Measurements from ENCODE around the gene DENND10.
"Not testable (repeated sequence)": the region's sequence is repeated elsewhere in the genome, so short reads cannot be mapped to it uniquely, and the experiment has no call there.

DENND10 gene

GRCh38 chr10:119133949-119134348 is 30.0 kb downstream of the DENND10 start:
- no peak for DNase-seq (ENCODE audit: low read depth in 2 of 2)
- TF ChIP-seq CTCF (IDR thresholded peaks at IDR 0.05; ENCODE audit: low read depth, low read length), result no peak

GRCh38 chr10:119135513-119135881 is 31.6 kb downstream of the DENND10 start:
- TF ChIP-seq CTCF (IDR thresholded peaks at IDR 0.05; ENCODE audit: low read depth, low read length), result no peak
- no peak overlapping the region for H3K4me3 ChIP-seq (replicated peaks in 1 of 2; ENCODE audit: low read depth in 2 of 2, low read length in 2 of 2)
- DNase-seq (ENCODE audit: low read depth in 2 of 2), result peak; percentile 85 to 87

More at GRCh38 chr10:119133949-119134348, 30.0 kb downstream of the DENND10 start:
- H3K4me3 ChIP-seq (replicated peaks in 1 of 2; ENCODE audit: low read depth in 2 of 2, low read length in 2 of 2), result no peak overlapping the region

- DNase-seq (ENCODE audit: low read depth in 2 of 2), result peak; percentile 45 to 61
- H3K4me3 ChIP-seq (replicated peaks in 1 of 2; ENCODE audit: low read depth in 2 of 2, low read length in 2 of 2), result no peak overlapping the region
- TF ChIP-seq CTCF (IDR thresholded peaks at IDR 0.05; ENCODE audit: low read depth, low read length), result no peak
These were observed 32.2 kb downstream of the DENND10 start for GRCh38 chr10:119136084-119136483.

GRCh38 chr10:119137878-119138277 is 34.0 kb downstream of the DENND10 start:
- H3K4me3 ChIP-seq (replicated peaks in 1 of 2; ENCODE audit: low read depth in 2 of 2, low read length in 2 of 2); DNase-seq (ENCODE audit: low read depth in 2 of 2): not testable (repeated sequence)

- TF ChIP-seq CTCF (IDR thresholded peaks at IDR 0.05; ENCODE audit: low read depth, low read length), result no peak
- H3K4me3 ChIP-seq (replicated peaks in 1 of 2; ENCODE audit: low read depth in 2 of 2, low read length in 2 of 2), result no peak overlapping the region
- no peak for DNase-seq (ENCODE audit: low read depth in 2 of 2)
These were observed 34.7 kb downstream of the DENND10 start for GRCh38 chr10:119138346-119139306.

GRCh38 chr10:119139464-119140067 is 35.7 kb downstream of the DENND10 start:
- peak; percentile 70 for TF ChIP-seq CTCF (IDR thresholded peaks at IDR 0.05; ENCODE audit: low read depth, low read length)
- DNase-seq (ENCODE audit: low read depth in 2 of 2), result peak; percentile 32 to 37
- H3K4me3 ChIP-seq (replicated peaks in 1 of 2; ENCODE audit: low read depth in 2 of 2, low read length in 2 of 2), result no peak overlapping the region

GRCh38 chr10:119140603-119141245 is 36.8 kb downstream of the DENND10 start:
- H3K4me3 ChIP-seq (replicated peaks in 1 of 2; ENCODE audit: low read depth in 2 of 2, low read length in 2 of 2), result no peak overlapping the region
- no peak for DNase-seq (ENCODE audit: low read depth in 2 of 2)
- no peak for TF ChIP-seq CTCF (IDR thresholded peaks at IDR 0.05; ENCODE audit: low read depth, low read length)

All from cardiac fibroblast (primary cell).